GM12872 (cell line): Measurements from ENCODE around the gene SLC7A9.

ENCODE experiments used
- CTCF ChIP-seq: IDR thresholded peaks from 3 replicates; pipeline ENCODE4 v1.5.1; 2011; ENCODE audit warnings: low read depth, mild to moderate bottlenecking, low read length, moderate library complexity; ENCODE audit not compliant: insufficient read depth

Gene SLC7A9

GRCh38 chr19:32869369-32869965 is at the start of gene SLC7A9:
Gene SLC7A9 (minus strand): TSS chr19:32869767. CDS start chr19:32868534, 1,233 bp downstream.
- no peak for TF ChIP-seq CTCF

GRCh38 chr19:32919365-32919764 is 49.8 kb upstream of the SLC7A9 start:
- no peak for TF ChIP-seq CTCF

GRCh38 chr19:32917616-32917996 is 48.0 kb upstream of the SLC7A9 start:
- no peak for TF ChIP-seq CTCF

GRCh38 chr19:32916969-32917615 is 47.5 kb upstream of the SLC7A9 start:
- no peak for TF ChIP-seq CTCF

GRCh38 chr19:32914879-32915660 is 45.5 kb upstream of the SLC7A9 start:
- TF ChIP-seq CTCF = no peak

- TF ChIP-seq CTCF = no peak
These were observed 41.9 kb upstream of the SLC7A9 start for GRCh38 chr19:32911467-32911866.

- no peak for TF ChIP-seq CTCF
These were observed 41.3 kb upstream of the SLC7A9 start for GRCh38 chr19:32910874-32911273.
